Osteoblast (primary cell): ENCODE measurements around the gene RBPJ. TPM values are rescaled to one million over a fixed set of nuclear protein-coding genes. Genes with fewer than 3 reads are reported as not detected.
A peak's percentile ranks its signal among the peaks of the same experiment; 100 is the strongest.

Experiments
- DNase-seq: peaks from one replicate; pipeline ENCODE4 v3.0.0; 2011; ENCODE audit warnings: low spot score, mixed read lengths; ENCODE audit not compliant: insufficient read length; ENCODE audit errors: missing footprints
- H2AFZ ChIP-seq: 2 replicates; pipeline ENCODE4 v1.6.0; 2011; ENCODE audit warnings: mild to moderate bottlenecking, low read length
- H3K27ac ChIP-seq: 2 replicates; pipeline ENCODE4 v1.5.1; 2011; ENCODE audit warnings: mild to moderate bottlenecking, low read depth, low read length, moderate library complexity
- H3K27me3 ChIP-seq: 2 replicates; pipeline ENCODE4 v1.6.0; 2012; ENCODE audit warnings: mild to moderate bottlenecking, control low read depth, inconsistent platforms, low read length, moderate library complexity; ENCODE audit not compliant: insufficient read depth
- H3K36me3 ChIP-seq: 2 replicates; pipeline ENCODE4 v1.5.1; 2011; ENCODE audit warnings: mild to moderate bottlenecking, low read length, control low read depth, moderate library complexity; ENCODE audit not compliant: insufficient read depth
- H3K4me1 ChIP-seq: 2 replicates; pipeline ENCODE4 v1.5.1; 2011; ENCODE audit warnings: mild to moderate bottlenecking, low read length, control low read depth, moderate library complexity; ENCODE audit not compliant: insufficient read depth
- H3K4me2 ChIP-seq: 2 replicates; pipeline ENCODE4 v1.6.0; 2011; ENCODE audit warnings: mild to moderate bottlenecking, low read length; ENCODE audit not compliant: insufficient read depth
- H3K4me3 ChIP-seq: fragments of 200-600 bp; sonication (generic); 3 replicates; pipeline ENCODE4 v1.5.1; 2012; ENCODE audit warnings: mild to moderate bottlenecking, low read length, inconsistent platforms; ENCODE audit not compliant: insufficient read depth
- H3K79me2 ChIP-seq: 2 replicates; pipeline ENCODE4 v1.6.0; 2012; ENCODE audit warnings: mild to moderate bottlenecking, low read length, control low read depth, inconsistent platforms; ENCODE audit not compliant: insufficient read depth
- H3K9me3 ChIP-seq: 2 replicates; pipeline ENCODE4 v1.5.1; 2011; ENCODE audit warnings: low read depth, low read length, control low read depth
- H4K20me1 ChIP-seq: 2 replicates; pipeline ENCODE4 v1.6.0; 2012; ENCODE audit warnings: mild to moderate bottlenecking, low read length, control low read depth; ENCODE audit not compliant: insufficient read depth
- CTCF ChIP-seq: IDR thresholded peaks from 2 replicates; pipeline ENCODE4 v1.5.1; 2011; ENCODE audit warnings: mild to moderate bottlenecking, low read depth, low read length, moderate library complexity; ENCODE audit errors: extremely low read depth
- total RNA-seq: library from RNA; depleted of rRNA; stranded (reverse); fragments of >200 nt; gene quantifications from 2 replicates; pipeline ENCODE4 v1.2.3, GENCODE V29; 2012

RBPJ gene
- total RNA-seq, 1 donor: 106 TPM

GRCh38 chr4:26482508-26483462 is 162.0 kb downstream of the RBPJ start:
- Histone ChIP-seq H3K9me3 (no peaks in the 10 kb centered on the region), H3K27ac (no peak overlapping the region), H3K79me2 (no peaks in the 10 kb centered on the region), H3K27me3 (no peaks in the 10 kb centered on the region), H3K4me2 (no peak overlapping the region), H3K36me3 (no peaks in the 10 kb centered on the region), H4K20me1 (no peaks in the 10 kb centered on the region), H2AFZ (no peak overlapping the region), H3K4me1 (peaks cover 20% of the 10 kb centered on the region), H3K4me3 (no peak overlapping the region)
- no peak for DNase-seq
- no peak for TF ChIP-seq CTCF

- no peaks in the 10 kb centered on the region for H4K20me1 ChIP-seq
- H3K27me3 ChIP-seq: no peaks in the 10 kb centered on the region
- no peak for DNase-seq
- H3K9me3 ChIP-seq: no peaks in the 10 kb centered on the region
- no peaks in the 10 kb centered on the region for H3K79me2 ChIP-seq
- H3K4me3 ChIP-seq: no peak overlapping the region
- H3K27ac ChIP-seq: peak overlapping the region; percentile 43
- TF ChIP-seq CTCF: no peak
- H2AFZ ChIP-seq: peak overlapping the region; percentile 16
- peaks cover 20% of the 10 kb centered on the region for H3K4me1 ChIP-seq
- H3K36me3 ChIP-seq: no peaks in the 10 kb centered on the region
- H3K4me2 ChIP-seq: peak overlapping the region; percentile 12
Observed at GRCh38 chr4:26484032-26484515, 163.3 kb downstream of the RBPJ start.

DNA sequence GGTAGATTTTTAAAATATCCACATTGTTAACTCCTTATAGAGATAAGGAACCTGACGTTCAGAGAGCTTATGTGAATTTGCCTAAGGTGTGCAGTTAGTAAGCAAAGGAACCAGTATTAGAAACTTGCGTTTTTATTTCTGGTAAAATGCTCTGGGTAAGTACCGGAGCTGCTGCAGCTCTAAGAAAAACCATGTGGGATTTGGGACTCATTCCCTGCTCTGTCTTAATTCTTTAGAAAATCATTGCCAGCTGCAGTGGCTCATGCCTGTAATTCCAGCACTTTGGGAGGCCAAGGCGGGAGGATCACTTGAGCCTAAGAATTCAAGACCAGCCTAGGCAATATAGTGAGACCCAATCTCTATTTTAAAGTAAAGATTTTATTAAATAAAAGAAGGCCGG is 163.7 kb downstream of the RBPJ start:
- Histone ChIP-seq H3K27me3 (no peaks in the 10 kb centered on the region), H3K27ac (no peak overlapping the region), H4K20me1 (no peaks in the 10 kb centered on the region), H3K36me3 (no peaks in the 10 kb centered on the region), H3K4me3 (no peak overlapping the region), H3K9me3 (no peaks in the 10 kb centered on the region), H3K79me2 (no peaks in the 10 kb centered on the region), H3K4me1 (peaks cover 20% of the 10 kb centered on the region), H2AFZ (no peak overlapping the region), H3K4me2 (no peak overlapping the region)
- TF ChIP-seq CTCF: no peak
- no peak for DNase-seq

Other genes with a start within 250 kb of the RBPJ start
- 0.59 and 2.5 TPM in 2 replicates for gene CCKAR, start 169.5 kb downstream of the RBPJ start, total RNA-seq